ENCODE measurements around the gene CCDC87. TPM values are rescaled to one million over a fixed set of nuclear protein-coding genes. Genes with fewer than 3 reads are reported as not detected.

Gene CCDC87, protein sequence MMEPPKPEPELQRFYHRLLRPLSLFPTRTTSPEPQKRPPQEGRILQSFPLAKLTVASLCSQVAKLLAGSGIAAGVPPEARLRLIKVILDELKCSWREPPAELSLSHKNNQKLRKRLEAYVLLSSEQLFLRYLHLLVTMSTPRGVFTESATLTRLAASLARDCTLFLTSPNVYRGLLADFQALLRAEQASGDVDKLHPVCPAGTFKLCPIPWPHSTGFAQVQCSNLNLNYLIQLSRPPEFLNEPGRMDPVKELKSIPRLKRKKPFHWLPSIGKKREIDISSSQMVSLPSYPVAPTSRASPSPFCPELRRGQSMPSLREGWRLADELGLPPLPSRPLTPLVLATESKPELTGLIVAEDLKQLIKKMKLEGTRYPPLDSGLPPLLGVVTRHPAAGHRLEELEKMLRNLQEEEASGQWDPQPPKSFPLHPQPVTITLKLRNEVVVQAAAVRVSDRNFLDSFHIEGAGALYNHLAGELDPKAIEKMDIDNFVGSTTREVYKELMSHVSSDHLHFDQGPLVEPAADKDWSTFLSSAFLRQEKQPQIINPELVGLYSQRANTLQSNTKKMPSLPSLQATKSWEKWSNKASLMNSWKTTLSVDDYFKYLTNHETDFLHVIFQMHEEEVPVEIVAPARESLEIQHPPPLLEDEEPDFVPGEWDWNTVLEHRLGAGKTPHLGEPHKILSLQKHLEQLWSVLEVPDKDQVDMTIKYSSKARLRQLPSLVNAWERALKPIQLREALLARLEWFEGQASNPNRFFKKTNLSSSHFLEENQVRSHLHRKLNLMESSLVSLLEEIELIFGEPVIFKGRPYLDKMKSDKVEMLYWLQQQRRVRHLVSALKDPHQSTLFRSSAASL
- total RNA-seq (2022; extraction: Qiagen RNA extraction) = 0.40 to 0.64 TPM (median 0.52 TPM) in 5 replicates

DNA sequence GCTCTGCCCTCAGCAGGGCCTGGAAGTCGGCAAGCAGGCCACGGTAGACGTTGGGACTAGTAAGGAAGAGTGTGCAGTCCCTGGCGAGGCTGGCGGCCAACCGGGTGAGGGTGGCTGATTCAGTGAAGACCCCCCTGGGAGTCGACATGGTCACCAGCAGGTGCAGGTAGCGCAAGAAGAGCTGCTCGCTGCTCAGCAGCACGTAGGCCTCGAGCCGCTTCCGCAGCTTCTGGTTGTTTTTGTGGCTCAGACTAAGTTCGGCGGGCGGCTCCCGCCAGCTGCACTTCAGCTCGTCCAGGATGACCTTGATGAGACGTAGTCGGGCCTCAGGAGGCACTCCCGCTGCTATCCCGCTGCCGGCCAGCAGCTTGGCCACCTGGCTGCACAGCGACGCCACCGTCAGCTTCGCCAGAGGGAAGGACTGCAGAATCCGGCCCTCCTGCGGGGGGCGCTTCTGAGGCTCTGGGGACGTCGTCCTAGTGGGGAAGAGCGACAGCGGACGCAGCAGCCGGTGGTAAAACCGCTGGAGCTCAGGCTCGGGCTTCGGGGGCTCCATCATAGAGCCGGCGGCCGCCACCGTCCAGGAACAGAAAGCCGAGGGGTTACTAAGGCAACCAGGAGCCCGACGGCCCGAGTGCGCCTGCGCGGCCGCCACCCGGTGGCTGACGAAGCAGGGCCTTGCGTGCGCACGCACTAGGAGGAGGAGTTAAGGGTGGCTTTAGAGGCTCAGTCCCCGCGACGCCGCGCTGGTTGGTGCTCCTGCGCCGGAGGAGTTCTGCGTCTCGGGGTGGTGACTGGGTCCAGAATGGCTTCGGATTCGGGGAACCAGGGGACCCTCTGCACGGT, at the start of gene CCDC87, which contains the start of gene CCS:
CCDC87 (minus strand) TSS at position 607 of the 846 bp plus-strand sequence; CDS start at position 559, 48 bp downstream.
CCS (plus strand) TSS at position 729 of the 846 bp plus-strand sequence; CDS start at position 806, 77 bp downstream.

GRCh38 chr11:66638177-66639065, 45.6 kb upstream of the CCDC87 start, which contains the start of gene RBM4:
Gene RBM4 (plus strand): TSS chr11:66638703. CDS start chr11:66639712, 1,009 bp downstream.

GRCh38 chr11:66616379-66617154, 23.7 kb upstream of the CCDC87 start, which contains the start of gene RBM14:
Gene RBM14 (plus strand): TSS chr11:66616630. CDS start chr11:66616721, 91 bp downstream.

GRCh38 chr11:66568124-66568916, 24.5 kb downstream of the CCDC87 start, which contains the start of gene CTSF:
Gene CTSF (minus strand): TSS chr11:66568606. CDS start chr11:66568486, 120 bp downstream.

GRCh38 chr11:66546368-66546965, 46.4 kb downstream of the CCDC87 start, which contains the start of gene ACTN3:
Gene ACTN3 (plus strand): TSS chr11:66546903. CDS start chr11:66546938, 35 bp downstream.

DNA sequence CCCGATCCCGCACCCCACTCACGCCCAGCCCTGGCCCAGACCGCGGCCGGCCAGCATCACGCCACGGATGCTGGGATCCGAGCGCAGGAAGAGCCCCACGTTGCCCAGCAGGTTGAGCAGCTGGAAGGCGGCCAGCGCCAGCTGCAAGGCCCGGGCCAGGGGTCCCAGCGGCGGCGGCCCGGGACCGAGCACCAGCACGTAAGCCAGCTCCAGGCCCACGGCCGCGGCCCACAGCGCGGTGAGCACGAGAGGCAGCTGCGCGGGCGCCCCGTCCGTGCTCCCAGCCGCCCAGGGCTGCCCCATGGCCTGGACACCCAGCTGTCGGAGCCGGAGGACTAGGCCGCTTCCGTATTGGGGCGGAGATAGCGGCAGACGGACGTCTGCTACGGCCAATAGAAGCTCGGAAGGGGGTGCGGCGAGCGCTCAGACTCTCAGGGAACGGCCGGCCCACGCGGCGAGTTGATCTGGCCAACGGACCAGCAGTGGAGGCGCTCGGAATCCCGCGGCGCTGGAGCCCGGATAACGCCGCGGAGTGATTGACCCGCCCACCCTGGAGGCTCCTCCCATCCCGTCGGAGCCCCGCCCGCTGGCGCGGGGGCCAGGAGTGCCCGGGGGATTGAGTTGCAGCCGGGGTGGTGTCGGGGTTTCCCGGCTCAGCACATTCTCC, 47.0 kb downstream of the CCDC87 start, which contains the start of gene ZDHHC24:
ZDHHC24 (minus strand) TSS at position 348 of the 667 bp plus-strand sequence; CDS start at position 303, 45 bp downstream.

Other genes starting within 250 kb of the CCDC87 start
- gene BRMS1, start 248.0 kb downstream of the CCDC87 start, total RNA-seq (2022; extraction: Qiagen RNA extraction) = 76.7 to 97.6 TPM (median 84.2 TPM) in 5 replicates
- 14.8 to 17.1 TPM (median 16.8 TPM) in 5 replicates for gene B4GAT1, start 245.4 kb downstream of the CCDC87 start, total RNA-seq (2022; extraction: Qiagen RNA extraction)
- gene SLC29A2, start 221.3 kb downstream of the CCDC87 start, total RNA-seq (2022; extraction: Qiagen RNA extraction) = 5.8 to 8.6 TPM (median 8.0 TPM) in 5 replicates
- gene NPAS4, start 172.0 kb downstream of the CCDC87 start, total RNA-seq (2022; extraction: Qiagen RNA extraction) = 0.03 to 0.06 TPM in 2 of 5 replicates, not detected in the others
- gene MRPL11, start 154.2 kb downstream of the CCDC87 start, total RNA-seq (2022; extraction: Qiagen RNA extraction) = 82.1 to 122 TPM (median 112 TPM) in 5 replicates
- 4.3 to 5.3 TPM (median 4.7 TPM) in 5 replicates for gene PELI3, start 126.2 kb downstream of the CCDC87 start, total RNA-seq (2022; extraction: Qiagen RNA extraction)
- 51.1 to 65.5 TPM (median 52.4 TPM) in 5 replicates for gene DPP3, start 112.6 kb downstream of the CCDC87 start, total RNA-seq (2022; extraction: Qiagen RNA extraction)
- 9.5 to 10.9 TPM (median 9.7 TPM) in 5 replicates for gene BBS1, start 82.4 kb downstream of the CCDC87 start, total RNA-seq (2022; extraction: Qiagen RNA extraction)
- gene ZDHHC24, start 47.0 kb downstream of the CCDC87 start, total RNA-seq (2022; extraction: Qiagen RNA extraction) = 8.3 to 15.0 TPM (median 12.4 TPM) in 5 replicates
- gene ACTN3, start 46.2 kb downstream of the CCDC87 start, total RNA-seq (2022; extraction: Qiagen RNA extraction) = 0.06 TPM in 2 of 5 replicates, not detected in the others
- gene CTSF, start 24.5 kb downstream of the CCDC87 start, total RNA-seq (2022; extraction: Qiagen RNA extraction) = 30.9 to 38.6 TPM (median 32.9 TPM) in 5 replicates
- 26.4 to 28.2 TPM (median 27.8 TPM) in 5 replicates for gene CCS, start 122 bp upstream of the CCDC87 start, total RNA-seq (2022; extraction: Qiagen RNA extraction)
- gene RBM14, start 23.6 kb upstream of the CCDC87 start, total RNA-seq (2022; extraction: Qiagen RNA extraction) = 64.0 to 79.2 TPM (median 66.7 TPM) in 5 replicates
- gene RBM4, start 45.6 kb upstream of the CCDC87 start, total RNA-seq (2022; extraction: Qiagen RNA extraction) = 128 to 151 TPM (median 134 TPM) in 5 replicates
- gene RBM4B, start 84.8 kb upstream of the CCDC87 start, total RNA-seq (2022; extraction: Qiagen RNA extraction) = 16.7 to 20.7 TPM (median 19.2 TPM) in 5 replicates
- 11.2 to 15.1 TPM (median 11.4 TPM) in 5 replicates for gene SPTBN2, start 136.2 kb upstream of the CCDC87 start, total RNA-seq (2022; extraction: Qiagen RNA extraction)

All from A549 treated with Hydrocortisone at 1 μM for 4 hours (cell line).